PC-3 (cell line): ENCODE data around the gene BCAS1. TPM values are rescaled to one million over a fixed set of nuclear protein-coding genes. Genes with fewer than 3 reads are reported as not detected.

Source experiments
- microRNA-seq: library from miRNA; unstranded; fragments of <30 nt; microRNA quantifications from one replicate; pipeline ENCODE4 v1.1.0, GENCODE V29; 2020; ENCODE audit not compliant: unreplicated experiment
- total RNA-seq: library from RNA; depleted of rRNA; stranded (reverse); fragments of >200 nt; gene quantifications from 2 replicates; pipeline ENCODE4 v1.2.3, GENCODE V29; 2014; rRNA removed

Gene BCAS1
- total RNA-seq, 1 experiment from 2014 or later = 0.18 TPM

Small RNA genes lying within 50 kb of the gene (microRNA-seq; reads per million reads assigned to microRNA genes)
- not detected for gene MIR4756

Other genes with a start within 250 kb of the BCAS1 start
- gene CYP24A1, start 103.4 kb upstream of the BCAS1 start, total RNA-seq = 0.81 and 1.2 TPM in 2 replicates
- gene PFDN4, start 137.5 kb upstream of the BCAS1 start, total RNA-seq = 100 and 122 TPM in 2 replicates